GM23338 (cell line): ENCODE results near the gene VAV3. TPM values are rescaled to one million over a fixed set of nuclear protein-coding genes. Genes with fewer than 3 reads are reported as not detected.
A peak's percentile ranks its signal among the peaks of the same experiment; 100 is the strongest.

Experiments
- ATAC-seq: fragments of 200-7000 bp; cut with Tn5 transposase; 3 replicates; pipeline ENCODE4 v1.9.1; 2020
- DNase-seq: peaks from one replicate; pipeline ENCODE4 v3.0.0-alpha.2; 2015; ENCODE audit warnings: low spot score
- H2AFZ ChIP-seq: fragments of 200-600 bp; sonication (generic); 2 replicates; pipeline ENCODE4 v1.8.0; 2016; ENCODE audit warnings: antibody characterized with exemption, mild to moderate bottlenecking, moderate library complexity
- H3F3A ChIP-seq: fragments of 200-600 bp; sonication (generic); replicated peaks from 2 replicates; pipeline ENCODE4 v1.8.0; 2017; ENCODE audit warnings: antibody characterized with exemption, mixed run types, low read depth
- H3K27ac ChIP-seq: fragments of 200-600 bp; sonication (generic); 2 replicates; pipeline ENCODE4 v1.6.1; 2016; ENCODE audit warnings: low read depth
- H3K27me3 ChIP-seq: fragments of 200-600 bp; sonication (generic); 2 replicates; pipeline ENCODE4 v1.8.0; 2016; ENCODE audit warnings: mild to moderate bottlenecking, mixed run types, moderate library complexity; ENCODE audit not compliant: insufficient read depth
- H3K36me3 ChIP-seq: fragments of 200-600 bp; sonication (generic); 2 replicates; pipeline ENCODE4 v1.8.0; 2016; ENCODE audit warnings: mild to moderate bottlenecking; ENCODE audit not compliant: insufficient read depth
- H3K4me1 ChIP-seq: fragments of 200-600 bp; sonication (generic); 2 replicates; pipeline ENCODE4 v1.8.0; 2016; ENCODE audit warnings: mild to moderate bottlenecking, moderate library complexity; ENCODE audit not compliant: insufficient read depth
- H3K4me2 ChIP-seq: fragments of 200-600 bp; sonication (generic); 2 replicates; pipeline ENCODE4 v1.7.1; 2017; ENCODE audit warnings: mixed run types
- H3K4me3 ChIP-seq: fragments of 200-600 bp; sonication (generic); 2 replicates; pipeline ENCODE4 v1.6.1; 2016; ENCODE audit warnings: mixed run types
- H3K79me2 ChIP-seq: fragments of 200-600 bp; sonication (generic); replicated peaks from 2 replicates; pipeline ENCODE4 v1.8.0; 2017; ENCODE audit warnings: mild to moderate bottlenecking; ENCODE audit not compliant: insufficient read depth
- H3K9me2 ChIP-seq: fragments of 200-600 bp; sonication (generic); 2 replicates; pipeline ENCODE4 v1.8.0; 2017; ENCODE audit not compliant: insufficient read depth
- H4K20me1 ChIP-seq: fragments of 200-600 bp; sonication (generic); replicated peaks from 2 replicates; pipeline ENCODE4 v1.8.0; 2017; ENCODE audit warnings: mild to moderate bottlenecking; ENCODE audit not compliant: insufficient read depth
- H3K27ac Mint-ChIP-seq: 2 replicates; pipeline ENCODE4 v1.8.0; 2020; ENCODE audit warnings: inconsistent platforms, mild to moderate bottlenecking, moderate library complexity, mixed read lengths
- H3K27me3 Mint-ChIP-seq: 3 replicates; pipeline ENCODE4 v1.8.0; 2022; ENCODE audit warnings: low read depth, mild to moderate bottlenecking, moderate library complexity, mixed read lengths, inconsistent platforms; ENCODE audit not compliant: insufficient read depth, poor library complexity
- H3K36me3 Mint-ChIP-seq: 3 replicates; pipeline ENCODE4 v1.8.0; 2021; ENCODE audit warnings: low read depth, mild to moderate bottlenecking, inconsistent platforms, moderate library complexity, mixed read lengths
- H3K4me1 Mint-ChIP-seq: 3 replicates; pipeline ENCODE4 v1.8.0; 2020; ENCODE audit warnings: mild to moderate bottlenecking, inconsistent platforms, mixed read lengths
- H3K4me3 Mint-ChIP-seq: 3 replicates; pipeline ENCODE4 v1.8.0; 2021; ENCODE audit warnings: moderate library complexity, mild to moderate bottlenecking, inconsistent platforms, mixed read lengths
- H3K9me3 Mint-ChIP-seq: 3 replicates; pipeline ENCODE4 v1.8.0; 2020; ENCODE audit warnings: moderate library complexity, mild to moderate bottlenecking, inconsistent platforms, mixed read lengths
- CREB1 ChIP-seq: fragments of 250-450 bp; sonication (Bioruptor Pico); IDR thresholded peaks from 2 replicates; pipeline ENCODE4 v1.5.0; 2020; ENCODE audit warnings: low read depth, mild to moderate bottlenecking, moderate library complexity
- CTCF ChIP-seq, 2 experiments: fragments of 200-600 bp in 1 of 2; sonication (generic) in 1 of 2; conservative IDR thresholded peaks; 2 replicates each; pipeline versions ENCODE4 v1.5.1 to v1.6.1; 2016 to 2017; ENCODE audit warnings: antibody characterized with exemption in 2 of 2, low read depth in 2 of 2, mild to moderate bottlenecking in 2 of 2, moderate library complexity in 1 of 2
- ETS1 ChIP-seq: IDR thresholded peaks from 2 replicates; pipeline ENCODE4 v1.6.1; 2016; ENCODE audit warnings: antibody characterized with exemption
- EZH2 ChIP-seq: fragments of 200-600 bp; sonication (generic); IDR thresholded peaks from one replicate; pipeline ENCODE4 v1.8.0; 2017; ENCODE audit warnings: antibody characterized with exemption, mild to moderate bottlenecking, low read depth; ENCODE audit not compliant: unreplicated experiment
- NANOG ChIP-seq: IDR thresholded peaks from 2 replicates; pipeline ENCODE4 v1.6.1; 2016; ENCODE audit warnings: antibody characterized with exemption, borderline replicate concordance
- STAT1 ChIP-seq: IDR thresholded peaks from one replicate; pipeline ENCODE4 v1.6.1; 2016; ENCODE audit warnings: antibody characterized with exemption; ENCODE audit not compliant: unreplicated experiment
- ZNF331 ChIP-seq: fragments of 250-450 bp; sonication (Bioruptor Pico); IDR thresholded peaks from 2 replicates; pipeline ENCODE4 v1.5.0; 2020; ENCODE audit warnings: low read depth, mild to moderate bottlenecking, moderate library complexity
- ZNF462 ChIP-seq: fragments of 250-450 bp; sonication (Bioruptor Pico); IDR thresholded peaks from 2 replicates; pipeline ENCODE4 v1.5.0; 2020; ENCODE audit warnings: mild to moderate bottlenecking, moderate library complexity
- polyA plus RNA-seq: library from polyadenylated mRNA; unstranded; fragments of >200 nt; fragmentation: Nextera tagmentation; extraction: Ambion mirVana; gene quantifications from 2 replicates; pipeline ENCODE4 v1.2.1, GENCODE V29; 2016
- total RNA-seq: library from RNA; depleted of rRNA; stranded (reverse); fragments of >200 nt; shearing (Covaris generic); gene quantifications from 2 replicates; pipeline ENCODE4 v1.2.3, GENCODE V29; 2014

VAV3 gene
- total and polyA plus RNA-seq, 2 experiments from 2014 or later = 3.0 to 11.3 TPM

GRCh38 chr1:107867897-107868296 lies 97.1 kb downstream of the VAV3 start (continued):
- no peak for TF ChIP-seq ZNF462

GRCh38 chr1:107867422-107867821 lies 97.6 kb downstream of the VAV3 start:
- no peaks in the 10 kb centered on the region; the same call in 1 of the 2 replicates for H3F3A ChIP-seq
- H3K36me3 ChIP-seq = no peaks in the 10 kb centered on the region
- Mint-ChIP-seq H3K4me1 (peaks cover 59% of the 10 kb centered on the region), H3K4me3 (peak overlapping the region; percentile 27; the same call in 1 of the 3 replicates), H3K36me3 (peaks cover 16% of the 10 kb centered on the region), H3K9me3 (peaks cover 11% of the 10 kb centered on the region), H3K27me3 (peaks cover 8% of the 10 kb centered on the region), H3K27ac (peak overlapping the region; percentile 81)
- peak; percentile 90 for DNase-seq
- ATAC-seq = peak; percentile 99
- no peaks in the 10 kb centered on the region for H3K27me3 ChIP-seq
- peak overlapping the region; percentile 51 for H3K27ac ChIP-seq
- H4K20me1 ChIP-seq = no peaks in the 10 kb centered on the region
- no peaks in the 10 kb centered on the region for H3K9me2 ChIP-seq
- peaks cover 20% of the 10 kb centered on the region for H3K4me1 ChIP-seq
- H3K4me2 ChIP-seq = peak overlapping the region; percentile 52
- no peak overlapping the region for H2AFZ ChIP-seq
- no peak overlapping the region for H3K4me3 ChIP-seq
- no peaks in the 10 kb centered on the region for H3K79me2 ChIP-seq
- no peak for TF ChIP-seq ETS1
- TF ChIP-seq STAT1 = no peak
- TF ChIP-seq EZH2 = no peak
- peak; percentile 55 for TF ChIP-seq CREB1 (CRISPR knock-in tag)
- no peak for TF ChIP-seq ZNF331 (CRISPR knock-in tag)
- TF ChIP-seq NANOG = peak; percentile 79
- TF ChIP-seq CTCF (conservative IDR thresholded peaks at IDR 0.05; ENCODE audit: low read depth in 2 of 2) = no peak
